NOMO-1 (cell line): Measurements from ENCODE around the gene TTLL3.
"Not testable (repeated sequence)": the region's sequence is repeated elsewhere in the genome, so short reads cannot be mapped to it uniquely, and the experiment has no call there.

Experiments
- DNase-seq, 2 experiments: peaks; one replicate each; lab custom pipeline; 2025; ENCODE audit not compliant: unreplicated experiment in 2 of 2; lab: John Stamatoyannopoulos, UW

Gene TTLL3

GRCh38 chr3:9863058-9863772, 53.2 kb downstream of the TTLL3 start:
- DNase-seq = no peak

GRCh38 chr3:9864200-9864927, 54.3 kb downstream of the TTLL3 start:
- DNase-seq = no peak

GRCh38 chr3:9865125-9865637, 55.1 kb downstream of the TTLL3 start:
- not testable (repeated sequence) for DNase-seq

GRCh38 chr3:9866639-9867038, 56.6 kb downstream of the TTLL3 start:
- DNase-seq = no peak

- DNase-seq = no peak
These were observed 57.0 kb downstream of the TTLL3 start for GRCh38 chr3:9867106-9867505.

GRCh38 chr3:9869955-9870354, 59.9 kb downstream of the TTLL3 start:
- DNase-seq = no peak

- DNase-seq = no peak
These were observed 60.9 kb downstream of the TTLL3 start for GRCh38 chr3:9870978-9871377.

- DNase-seq = not testable (repeated sequence)
These were observed 62.0 kb downstream of the TTLL3 start for GRCh38 chr3:9872067-9872466.

GRCh38 chr3:9875448-9875847, 65.4 kb downstream of the TTLL3 start:
- DNase-seq = no peak

- not testable (repeated sequence) for DNase-seq
These were observed 66.2 kb downstream of the TTLL3 start for GRCh38 chr3:9876255-9876654.

GRCh38 chr3:9876991-9877390, 66.9 kb downstream of the TTLL3 start:
- no peak for DNase-seq

- DNase-seq = no peak
These were observed 68.6 kb downstream of the TTLL3 start for GRCh38 chr3:9878700-9879099.

GRCh38 chr3:9879830-9880549, 69.9 kb downstream of the TTLL3 start, which contains the start of gene CIDEC:
Gene CIDEC, minus strand, starts transcription at chr3:9880253. Its CDS starts 1,767 bp downstream, at chr3:9878486.
- DNase-seq = no peak

- no peak for DNase-seq
These were observed 71.4 kb downstream of the TTLL3 start for GRCh38 chr3:9881441-9881840.

- no peak for DNase-seq
These were observed 73.9 kb downstream of the TTLL3 start for GRCh38 chr3:9883706-9884554.

GRCh38 chr3:9884555-9885165, 74.6 kb downstream of the TTLL3 start:
- DNase-seq = no peak
